Measurements from ENCODE around the gene LYRM7.
A peak's percentile ranks its signal among the peaks of the same experiment; 100 is the strongest.
"Not testable (repeated sequence)": the region's sequence is repeated elsewhere in the genome, so short reads cannot be mapped to it uniquely, and the experiment has no call there.

The LYRM7 gene

DNA sequence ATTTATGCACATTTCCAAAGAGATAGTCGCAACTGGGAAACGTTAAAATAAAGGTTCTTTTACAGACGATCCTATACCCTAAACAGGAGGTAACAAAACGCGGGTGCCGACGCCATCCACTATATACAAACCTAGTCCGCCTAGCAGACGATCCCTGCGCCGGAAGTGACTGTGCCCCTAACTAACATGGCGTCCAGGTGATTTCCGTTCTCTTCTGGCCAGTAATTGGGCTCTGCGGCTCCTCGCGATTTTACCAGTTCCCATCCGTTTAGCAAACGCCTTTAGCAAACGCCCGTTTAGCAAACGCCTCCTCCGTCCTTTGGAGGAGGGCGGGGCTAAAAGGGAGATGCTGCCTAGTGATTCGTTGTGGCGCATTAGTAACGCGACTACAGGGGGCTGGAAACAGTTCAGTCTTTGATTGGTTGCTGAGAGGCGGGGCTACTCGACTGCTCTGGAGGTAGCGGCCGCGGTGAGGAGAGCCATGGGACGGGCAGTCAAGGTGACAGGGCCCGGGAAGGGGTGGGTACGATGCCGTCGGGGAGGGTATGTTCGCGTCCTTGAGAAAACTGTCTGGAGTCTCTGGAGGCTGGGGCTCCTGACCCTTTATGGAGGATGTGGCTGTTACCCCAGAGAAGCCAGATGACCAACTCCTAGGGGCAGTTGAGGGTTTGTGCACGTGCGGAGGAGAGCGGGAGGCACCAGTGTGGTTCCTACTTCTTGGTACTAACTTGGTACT, at the start of gene LYRM7:
LYRM7 (plus strand) TSS at position 405 of the 736 bp plus-strand sequence; CDS start at position 482, 77 bp downstream.
- Mint-ChIP-seq H3K4me1 (ENCODE audit: low read depth) (peaks cover 24% of the 10 kb centered on the region), H3K4me3 (peak within 1 kb of the TSS; percentile 98), H3K9me3 (no peaks in the 10 kb centered on the region), H3K27ac (peak within 1 kb of the TSS; percentile 94), H3K27me3 (no peaks in the 10 kb centered on the region), H3K36me3 (ENCODE audit: low read depth) (peaks cover 13% of the 10 kb centered on the region)
- intact Hi-C loops (cut with micrococcal nuclease) = loop anchor here (2.0 to 5.0 kb wide), 2 partner anchors 37 to 94 kb away; partner anchors contain the start of gene CDC42SE2

DNA sequence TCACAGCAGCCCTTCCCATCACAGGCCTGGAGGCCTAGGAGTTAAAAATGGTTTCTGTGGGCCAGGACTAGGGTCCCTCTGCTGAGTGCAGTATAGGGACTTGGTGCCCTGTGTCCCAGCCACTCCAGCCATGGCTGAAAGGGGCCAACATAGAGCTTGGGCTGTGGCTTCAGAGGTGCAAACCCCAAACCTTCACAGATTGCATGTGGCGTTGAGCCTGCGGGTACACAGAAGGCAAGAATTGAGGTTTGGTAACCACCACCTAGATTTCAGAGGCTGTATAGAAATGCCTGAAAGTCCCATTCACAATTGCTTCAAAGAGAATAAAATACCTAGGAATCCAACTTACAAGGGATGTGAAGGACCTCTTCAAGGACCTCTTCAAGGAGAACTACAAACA, 43.5 kb upstream of the LYRM7 start:
- peaks cover 26% of the 10 kb centered on the region for H3K9me3 Mint-ChIP-seq
- H3K4me3 Mint-ChIP-seq; H3K27me3 Mint-ChIP-seq; H3K36me3 Mint-ChIP-seq (ENCODE audit: low read depth); intact Hi-C loops (cut with micrococcal nuclease); H3K27ac Mint-ChIP-seq: not testable (repeated sequence)
- H3K4me1 Mint-ChIP-seq (ENCODE audit: low read depth) = peaks cover 14% of the 10 kb centered on the region

DNA sequence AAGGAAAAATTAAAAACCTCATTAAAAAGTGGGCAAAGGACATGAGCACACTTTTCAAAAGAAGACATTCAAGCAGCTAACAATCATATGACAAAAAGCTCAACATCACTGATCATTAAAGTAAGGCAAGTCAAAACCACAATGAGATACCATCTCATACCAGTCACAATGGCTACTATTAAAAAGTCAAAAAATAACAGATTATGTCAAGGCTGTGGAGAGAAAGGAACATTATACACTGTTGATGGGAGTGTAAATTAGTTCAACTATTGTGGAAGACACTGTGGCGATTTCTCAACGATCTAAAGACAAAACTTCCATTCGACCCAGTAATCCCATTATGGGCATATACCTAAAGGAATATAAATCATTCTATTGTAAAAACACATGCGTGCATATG, 41.4 kb upstream of the LYRM7 start:
- H3K27me3 Mint-ChIP-seq = no peaks in the 10 kb centered on the region
- H3K9me3 Mint-ChIP-seq = peaks cover 13% of the 10 kb centered on the region
- no peak overlapping the region for H3K4me3 Mint-ChIP-seq
- H3K27ac Mint-ChIP-seq = no peak overlapping the region
- H3K36me3 Mint-ChIP-seq (ENCODE audit: low read depth) = no peaks in the 10 kb centered on the region
- peaks cover 9% of the 10 kb centered on the region for H3K4me1 Mint-ChIP-seq (ENCODE audit: low read depth)
- intact Hi-C loops (cut with micrococcal nuclease) = no loop called here

DNA sequence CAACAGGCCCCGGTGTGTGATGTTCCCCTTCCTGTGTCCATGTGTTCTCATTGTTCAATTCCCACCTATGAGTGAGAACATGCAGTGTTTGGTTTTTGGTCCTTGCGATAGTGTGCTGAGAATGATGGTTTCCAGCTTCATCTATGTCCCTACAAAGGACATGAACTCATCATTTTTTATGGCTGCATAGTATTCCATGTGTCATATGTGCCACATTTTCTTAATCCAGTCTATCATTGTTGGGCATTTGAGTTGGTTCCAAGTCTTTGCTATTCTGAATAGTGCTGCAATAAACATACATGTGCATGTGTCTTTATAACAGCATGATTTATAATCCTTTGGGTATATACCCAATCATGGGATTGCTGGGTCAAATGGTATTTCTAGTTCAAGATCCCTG, 37.7 kb upstream of the LYRM7 start:
- H3K27ac Mint-ChIP-seq; H3K4me3 Mint-ChIP-seq; H3K27me3 Mint-ChIP-seq; H3K36me3 Mint-ChIP-seq (ENCODE audit: low read depth); H3K9me3 Mint-ChIP-seq; intact Hi-C loops (cut with micrococcal nuclease); H3K4me1 Mint-ChIP-seq (ENCODE audit: low read depth): not testable (repeated sequence)

DNA sequence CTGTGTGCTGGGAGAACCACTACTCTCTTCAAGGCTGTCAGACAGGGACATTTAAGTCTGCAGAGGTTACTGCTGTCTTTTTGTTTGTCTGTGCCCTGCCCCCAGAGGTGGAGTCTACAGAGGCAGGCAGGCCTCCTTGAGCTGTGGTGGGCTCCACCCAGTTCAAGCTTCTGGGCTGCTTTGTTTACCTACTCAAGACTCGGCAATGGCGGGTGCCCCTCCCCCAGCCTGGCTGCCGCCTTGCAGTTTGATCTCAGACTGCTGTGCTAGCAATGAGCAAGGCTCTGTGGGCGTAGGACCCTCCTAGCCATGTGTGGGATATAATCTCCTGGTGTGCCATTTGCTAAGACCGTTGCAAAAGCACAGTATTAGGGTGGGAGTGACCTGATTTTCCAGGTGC, 32.3 kb upstream of the LYRM7 start:
- intact Hi-C loops (cut with micrococcal nuclease); H3K27ac Mint-ChIP-seq; H3K36me3 Mint-ChIP-seq (ENCODE audit: low read depth); H3K27me3 Mint-ChIP-seq; H3K4me3 Mint-ChIP-seq; H3K9me3 Mint-ChIP-seq; H3K4me1 Mint-ChIP-seq (ENCODE audit: low read depth): not testable (repeated sequence)

DNA sequence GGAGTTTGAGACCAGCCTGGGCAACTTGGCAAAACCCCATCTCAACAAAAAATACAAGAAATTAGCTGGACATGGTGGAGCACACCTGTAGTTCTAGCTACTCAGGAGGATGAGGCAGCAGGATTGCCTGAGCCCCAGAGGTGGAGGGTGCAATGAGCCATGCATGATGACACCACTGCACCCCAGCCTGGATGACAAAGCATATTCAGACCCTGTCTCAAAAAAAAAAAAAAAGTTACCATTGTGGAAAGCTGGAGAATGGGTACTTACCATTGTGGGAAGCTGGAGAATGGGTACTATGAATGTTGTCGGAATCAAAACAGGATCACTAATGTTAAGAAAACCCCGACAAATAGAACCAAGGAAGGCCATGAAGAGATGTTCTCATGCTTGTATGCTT, 31.4 kb upstream of the LYRM7 start:
- Mint-ChIP-seq H3K27ac (no peak overlapping the region), H3K4me3 (no peak overlapping the region), H3K27me3 (no peaks in the 10 kb centered on the region), H3K9me3 (no peaks in the 10 kb centered on the region), H3K4me1 (ENCODE audit: low read depth) (peaks cover 9% of the 10 kb centered on the region), H3K36me3 (ENCODE audit: low read depth) (no peaks in the 10 kb centered on the region)
- intact Hi-C loops (cut with micrococcal nuclease) = no loop called here

DNA sequence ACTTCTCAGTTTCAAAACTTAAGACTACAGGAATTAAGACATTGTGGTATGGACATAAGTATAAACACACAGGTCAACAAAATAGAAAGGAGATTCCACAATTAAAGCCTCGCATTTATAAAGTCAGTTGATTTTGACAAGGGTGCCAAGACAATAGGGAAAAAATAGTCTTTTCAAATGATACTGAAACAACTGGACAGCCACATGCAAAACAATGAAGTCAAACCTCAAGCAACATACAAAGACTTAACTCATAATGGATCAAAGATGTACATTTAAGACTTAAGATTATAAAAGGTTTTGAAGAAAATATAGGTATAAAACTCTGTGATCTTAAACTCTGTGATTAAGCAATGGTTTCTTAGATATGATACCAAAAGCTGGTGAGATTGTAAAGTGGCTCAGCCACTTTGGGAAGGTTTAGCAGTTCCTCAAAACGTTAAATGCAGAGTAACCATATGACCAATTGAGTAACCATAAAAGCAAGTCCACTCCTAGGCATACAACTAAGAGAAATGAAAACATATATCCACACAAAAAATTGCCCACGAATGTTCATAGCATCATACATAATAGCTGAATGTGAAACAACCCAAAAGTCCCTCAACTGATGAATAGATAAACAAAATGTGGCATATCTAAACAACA, 27.6 kb upstream of the LYRM7 start:
- no peak overlapping the region for H3K4me3 Mint-ChIP-seq
- no peaks in the 10 kb centered on the region for H3K36me3 Mint-ChIP-seq (ENCODE audit: low read depth)
- no peaks in the 10 kb centered on the region for H3K9me3 Mint-ChIP-seq
- H3K27me3 Mint-ChIP-seq = no peaks in the 10 kb centered on the region
- peaks cover 9% of the 10 kb centered on the region for H3K4me1 Mint-ChIP-seq (ENCODE audit: low read depth)
- intact Hi-C loops (cut with micrococcal nuclease) = no loop called here
- no peak overlapping the region for H3K27ac Mint-ChIP-seq

DNA sequence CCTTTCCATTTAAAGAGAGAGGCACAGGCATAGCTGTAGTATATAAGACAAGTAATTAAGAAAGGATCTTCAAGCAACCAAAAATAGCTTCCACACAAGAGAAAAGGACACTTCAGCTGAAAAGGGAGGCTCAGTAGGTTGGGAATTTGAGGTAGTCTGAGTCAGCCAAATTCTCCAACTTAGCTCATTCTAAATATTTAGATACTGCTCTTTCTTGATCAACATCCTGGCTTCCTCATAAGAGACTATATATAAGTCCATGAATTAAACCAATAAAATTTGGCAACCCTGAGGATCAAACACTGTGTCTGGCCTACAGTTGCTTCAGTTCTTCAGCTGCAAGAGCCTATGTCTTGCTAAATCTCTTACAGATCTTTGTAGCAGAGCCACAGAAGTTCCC, 23.5 kb upstream of the LYRM7 start:
- H3K4me1 Mint-ChIP-seq (ENCODE audit: low read depth) = peaks cover 9% of the 10 kb centered on the region

DNA sequence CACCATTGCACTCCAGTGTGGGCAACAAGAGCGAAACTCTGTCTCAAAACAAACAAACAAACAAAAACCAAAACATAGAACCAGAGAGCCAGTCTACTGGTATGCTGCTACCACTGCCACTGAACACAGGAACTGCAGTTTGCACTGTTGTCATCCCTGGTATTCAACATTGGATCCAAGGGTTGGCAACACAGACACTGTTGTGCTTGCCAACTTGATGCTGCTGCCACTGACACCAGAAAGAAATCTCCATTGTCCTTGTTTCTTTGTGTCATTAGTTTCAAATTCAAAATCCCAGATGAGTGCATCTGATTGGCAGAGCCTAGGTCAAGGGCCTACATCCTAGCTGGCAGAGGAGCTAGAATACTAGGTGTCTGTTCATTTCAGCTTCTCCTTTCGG, 21.9 kb upstream of the LYRM7 start:
- no peaks in the 10 kb centered on the region for H3K9me3 Mint-ChIP-seq
- no peak overlapping the region for H3K27ac Mint-ChIP-seq
- H3K27me3 Mint-ChIP-seq = no peaks in the 10 kb centered on the region
- no peaks in the 10 kb centered on the region for H3K36me3 Mint-ChIP-seq (ENCODE audit: low read depth)
- intact Hi-C loops (cut with micrococcal nuclease) = no loop called here
- no peaks in the 10 kb centered on the region for H3K4me1 Mint-ChIP-seq (ENCODE audit: low read depth)
- no peak overlapping the region for H3K4me3 Mint-ChIP-seq

More for the DNA sequence above, 23.5 kb upstream of the LYRM7 start:
- Mint-ChIP-seq H3K27ac (no peak overlapping the region), H3K36me3 (ENCODE audit: low read depth) (no peaks in the 10 kb centered on the region), H3K4me3 (no peak overlapping the region), H3K27me3 (no peaks in the 10 kb centered on the region), H3K9me3 (no peaks in the 10 kb centered on the region)
- intact Hi-C loops (cut with micrococcal nuclease) = no loop called here

DNA sequence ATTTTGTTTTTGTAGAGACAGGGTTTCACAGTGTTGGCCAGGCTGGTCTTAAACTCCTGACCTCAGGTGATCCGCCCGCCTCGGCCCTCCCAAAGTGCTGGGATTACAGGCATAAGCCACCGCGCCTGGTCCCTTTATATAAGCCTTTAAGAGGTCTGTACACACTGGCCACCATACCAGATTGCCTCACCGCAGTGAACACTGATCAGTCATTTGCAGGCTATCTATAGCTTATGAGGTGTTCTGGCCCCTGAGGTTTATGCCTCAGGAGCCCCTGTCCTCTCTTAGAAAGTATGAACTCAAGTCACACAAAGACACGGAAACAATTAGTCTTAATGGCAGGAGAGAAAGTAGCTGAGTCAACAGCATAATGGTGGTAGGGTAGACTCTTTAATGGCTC, 20.3 kb upstream of the LYRM7 start:
- no peaks in the 10 kb centered on the region for H3K27me3 Mint-ChIP-seq
- H3K9me3 Mint-ChIP-seq = no peaks in the 10 kb centered on the region
- H3K36me3 Mint-ChIP-seq (ENCODE audit: low read depth) = no peaks in the 10 kb centered on the region
- H3K4me3 Mint-ChIP-seq = no peak overlapping the region
- no peak overlapping the region for H3K27ac Mint-ChIP-seq
- no peaks in the 10 kb centered on the region for H3K4me1 Mint-ChIP-seq (ENCODE audit: low read depth)
- intact Hi-C loops (cut with micrococcal nuclease) = no loop called here

DNA sequence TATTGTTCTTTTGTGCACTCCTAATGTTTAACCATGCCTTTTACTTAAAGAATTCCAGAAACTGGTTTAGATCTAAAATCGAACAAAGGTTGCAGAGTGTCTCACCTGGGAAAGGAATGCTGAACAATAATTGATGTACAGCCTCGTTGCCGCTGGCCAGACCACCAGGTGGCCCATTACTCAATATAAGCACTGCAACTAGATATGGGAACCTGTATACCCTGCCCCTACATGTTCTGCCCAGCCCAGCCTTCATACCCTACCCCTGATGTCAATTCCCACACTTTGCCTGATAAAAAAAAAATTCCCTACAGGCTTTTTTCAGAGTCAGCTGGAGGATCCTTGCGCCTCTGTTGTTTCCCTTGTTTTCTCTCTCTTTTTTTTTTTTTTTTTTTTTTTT, 19.5 kb upstream of the LYRM7 start:
- H3K9me3 Mint-ChIP-seq = no peaks in the 10 kb centered on the region
- H3K27ac Mint-ChIP-seq = no peak overlapping the region
- H3K4me3 Mint-ChIP-seq = no peak overlapping the region
- H3K4me1 Mint-ChIP-seq (ENCODE audit: low read depth) = no peaks in the 10 kb centered on the region
- intact Hi-C loops (cut with micrococcal nuclease) = no loop called here
- H3K27me3 Mint-ChIP-seq = no peaks in the 10 kb centered on the region
- no peaks in the 10 kb centered on the region for H3K36me3 Mint-ChIP-seq (ENCODE audit: low read depth)

DNA sequence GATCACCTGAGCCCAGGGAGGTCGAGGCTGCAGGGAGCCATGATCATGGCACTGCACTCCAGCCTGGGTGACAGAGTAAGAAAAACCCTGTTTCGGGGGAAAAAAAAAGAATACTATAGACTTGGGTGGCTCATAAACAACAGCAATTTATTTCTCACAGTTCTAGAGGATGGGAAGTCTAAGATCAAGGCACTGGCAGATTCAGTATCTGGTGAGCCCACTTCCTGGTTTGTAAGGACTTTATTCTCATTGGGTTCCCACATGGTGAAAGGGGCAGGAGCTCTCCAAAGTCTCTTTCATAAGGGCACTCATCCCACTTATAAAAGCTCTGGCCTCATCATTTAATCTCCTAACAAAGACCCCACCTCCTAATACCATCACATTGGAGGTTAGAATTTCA, 14.4 kb upstream of the LYRM7 start:
- Mint-ChIP-seq H3K9me3 (no peaks in the 10 kb centered on the region), H3K4me1 (ENCODE audit: low read depth) (peaks cover 6% of the 10 kb centered on the region), H3K27ac (no peak overlapping the region), H3K4me3 (no peak overlapping the region), H3K27me3 (no peaks in the 10 kb centered on the region), H3K36me3 (ENCODE audit: low read depth) (peaks cover 36% of the 10 kb centered on the region)
- intact Hi-C loops (cut with micrococcal nuclease) = no loop called here

DNA sequence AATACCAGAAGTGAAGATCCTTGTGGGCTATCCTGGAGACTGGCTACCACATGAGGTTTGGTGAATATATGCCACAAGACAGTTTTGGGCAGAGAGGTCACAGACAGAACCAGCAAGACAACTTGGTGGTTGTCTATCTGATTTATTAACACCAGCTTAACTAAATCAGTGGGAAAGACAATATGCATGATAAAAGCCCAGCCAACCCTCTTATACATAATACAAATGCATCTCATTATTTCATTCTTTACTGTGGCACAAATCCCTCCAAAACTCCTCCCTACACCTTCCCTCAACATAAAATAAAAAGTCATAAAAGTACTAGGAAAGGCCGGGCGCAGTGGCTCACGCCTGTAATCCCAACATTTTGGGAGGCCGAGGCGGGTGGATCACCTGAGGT, 13.8 kb upstream of the LYRM7 start:
- Mint-ChIP-seq H3K36me3 (ENCODE audit: low read depth) (peaks cover 42% of the 10 kb centered on the region), H3K4me3 (no peak overlapping the region), H3K4me1 (ENCODE audit: low read depth) (peaks cover 8% of the 10 kb centered on the region), H3K9me3 (no peaks in the 10 kb centered on the region), H3K27ac (no peak overlapping the region), H3K27me3 (no peaks in the 10 kb centered on the region)
- intact Hi-C loops (cut with micrococcal nuclease) = no loop called here

DNA sequence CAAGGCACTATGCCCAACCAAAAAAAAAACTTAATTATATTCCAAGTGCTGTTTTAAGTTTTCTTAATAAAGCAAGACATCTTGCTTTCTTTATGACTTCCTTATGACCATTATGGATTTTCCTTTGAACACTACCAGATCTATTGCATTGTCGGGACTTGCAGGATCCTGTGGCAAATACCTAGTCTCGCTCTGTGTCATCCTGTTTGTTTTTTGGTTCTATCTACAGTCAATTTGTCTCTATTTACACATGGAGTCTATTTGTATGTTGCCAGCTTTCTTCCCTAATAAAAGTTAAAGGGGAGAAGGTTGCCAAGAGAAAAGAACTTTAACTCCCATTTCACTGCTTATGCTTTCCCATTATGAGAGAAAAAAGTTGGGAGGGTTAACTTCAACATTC, 10.6 kb upstream of the LYRM7 start:
- H3K36me3 Mint-ChIP-seq (ENCODE audit: low read depth) = peaks cover 64% of the 10 kb centered on the region
- no peaks in the 10 kb centered on the region for H3K9me3 Mint-ChIP-seq
- no peaks in the 10 kb centered on the region for H3K27me3 Mint-ChIP-seq
- intact Hi-C loops (cut with micrococcal nuclease) = loop anchor here (5.0 to 10.0 kb wide), 3 partner anchors 62 to 635 kb away; partner anchors contain the start of gene FNIP1
- peaks cover 20% of the 10 kb centered on the region for H3K4me1 Mint-ChIP-seq (ENCODE audit: low read depth)
- no peak overlapping the region for H3K27ac Mint-ChIP-seq
- H3K4me3 Mint-ChIP-seq = no peak overlapping the region

All from dendritic cell treated with granulocyte-macrophage colony-stimulating factor and Interleukin-4, amounts not matched to agents 40 ng/mL and 50 ng/mL, for 4 days (primary cell).